HG03442 (cell line): Measurements from ENCODE around the gene RNF144A.
"Not testable (repeated sequence)": the region's sequence is repeated elsewhere in the genome, so short reads cannot be mapped to it uniquely, and the experiment has no call there.

Experiments used
- ATAC-seq: cut with Tn5 transposase; IDR thresholded peaks from one replicate; pipeline ENCODE4 v1.9.1; 2021; ENCODE audit warnings: mild to moderate bottlenecking, moderate library complexity; ENCODE audit not compliant: unreplicated experiment

The RNF144A gene

GRCh38 chr2:6917071-6917760, at the start of gene RNF144A:
Gene RNF144A, plus strand, starts transcription at chr2:6917412. Its CDS starts 79,515 bp downstream, at chr2:6996927.
- ATAC-seq: peak; percentile 80

- ATAC-seq: peak; percentile 58
Measured at GRCh38 chr2:6872394-6872793, 44.8 kb upstream of the RNF144A start.

GRCh38 chr2:6874032-6874431, 43.2 kb upstream of the RNF144A start:
- no peak for ATAC-seq

- ATAC-seq: no peak
Measured at GRCh38 chr2:6876309-6876708, 40.9 kb upstream of the RNF144A start.

GRCh38 chr2:6877402-6878304, 39.6 kb upstream of the RNF144A start, which contains the start of gene RSAD2:
Gene RSAD2, plus strand, starts transcription at chr2:6877777. Its CDS starts 24 bp downstream, at chr2:6877801.
- peak; percentile 84 for ATAC-seq

- ATAC-seq: no peak
Measured at GRCh38 chr2:6878549-6878948, 38.7 kb upstream of the RNF144A start.

GRCh38 chr2:6879011-6879410, 38.2 kb upstream of the RNF144A start:
- no peak for ATAC-seq

- ATAC-seq: no peak
Measured at GRCh38 chr2:6880200-6880733, 36.9 kb upstream of the RNF144A start.

- no peak for ATAC-seq
Measured at GRCh38 chr2:6881046-6881445, 36.2 kb upstream of the RNF144A start.

GRCh38 chr2:6881516-6881915, 35.7 kb upstream of the RNF144A start:
- no peak for ATAC-seq

- ATAC-seq: no peak
Measured at GRCh38 chr2:6883448-6884122, 33.6 kb upstream of the RNF144A start.

GRCh38 chr2:6885551-6885950, 31.7 kb upstream of the RNF144A start:
- no peak for ATAC-seq

- ATAC-seq: no peak
Measured at GRCh38 chr2:6885968-6886367, 31.2 kb upstream of the RNF144A start.

- ATAC-seq: no peak
Measured at GRCh38 chr2:6887751-6888192, 29.4 kb upstream of the RNF144A start.

GRCh38 chr2:6888724-6889123, 28.5 kb upstream of the RNF144A start:
- ATAC-seq: no peak

- no peak for ATAC-seq
Measured at GRCh38 chr2:6893876-6894482, 23.2 kb upstream of the RNF144A start.

- peak; percentile 53 for ATAC-seq
Measured at GRCh38 chr2:6896930-6897759, 20.1 kb upstream of the RNF144A start.

GRCh38 chr2:6902581-6902980, 14.6 kb upstream of the RNF144A start:
- not testable (repeated sequence) for ATAC-seq

GRCh38 chr2:6905668-6906067, 11.5 kb upstream of the RNF144A start:
- ATAC-seq: no peak
